ENCODE results near the gene RAPGEF2. TPM values are rescaled to one million over a fixed set of nuclear protein-coding genes. Genes with fewer than 3 reads are reported as not detected.

The RAPGEF2 gene
- total and polyA plus RNA-seq, 9 of the 15 experiments (the other 6 are each of a cell fraction or from before 2014, with no cell fraction given), result 3.1 to 32.6 (median 23.1) TPM

DNA sequence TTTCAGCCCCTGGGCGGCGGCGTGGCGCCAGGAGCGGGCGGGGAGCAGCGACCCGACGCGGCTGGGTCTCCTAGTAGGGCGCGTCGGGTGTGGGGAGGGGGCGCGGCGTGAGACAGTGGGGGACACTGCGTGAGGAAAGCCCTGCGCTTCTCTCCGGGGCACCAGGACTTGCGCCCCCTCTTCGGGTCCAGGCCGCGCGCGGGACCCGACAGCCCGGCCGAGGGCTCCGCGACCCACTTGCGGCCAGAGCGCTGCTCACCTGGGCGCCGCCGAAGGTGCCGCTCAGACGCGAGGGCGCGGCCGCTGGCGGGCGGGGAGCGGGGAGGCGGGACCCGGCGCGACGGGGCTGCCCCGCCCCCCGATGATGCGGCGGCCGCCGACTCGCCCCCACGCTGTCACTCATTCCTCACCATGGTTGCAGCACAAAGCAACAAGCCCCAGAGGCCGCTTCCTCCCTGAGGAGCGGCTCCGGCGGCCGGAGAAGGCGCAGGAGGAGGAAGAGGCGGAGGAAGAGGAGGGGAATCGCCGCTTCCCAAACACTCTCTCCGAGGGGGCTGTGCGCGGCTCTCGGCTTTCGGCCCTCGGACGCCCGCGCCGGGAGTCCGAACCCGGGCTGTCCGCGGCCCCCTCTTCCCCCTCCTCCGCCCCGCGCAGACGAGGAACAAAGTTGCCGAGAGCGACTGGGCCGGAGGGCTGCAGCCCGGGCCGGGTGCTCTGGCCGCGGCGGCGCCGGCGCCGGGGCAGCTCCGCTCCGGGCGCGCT is at the start of gene RAPGEF2 (continued):
- TF ChIP-seq RFX1 (IDR thresholded peaks at IDR 0.05) (peak; percentile 85), GATA2 (CRISPR knock-in tag; IDR thresholded peaks at IDR 0.05) (no peak), ZNF124 (CRISPR knock-in tag; IDR thresholded peaks at IDR 0.05) (no peak), HLTF (IDR thresholded peaks at IDR 0.05) (no peak), NFIX (CRISPR knock-in tag; IDR thresholded peaks at IDR 0.05; ENCODE audit: low read depth) (no peak), CEBPB (tag; IDR thresholded peaks at IDR 0.05) (no peak), RAD21 (CRISPR knock-in tag; conservative IDR thresholded peaks at IDR 0.05 in 1 of 2, IDR thresholded peaks at IDR 0.05 in 1 of 2) (no peak), HDAC3 (IDR thresholded peaks at IDR 0.05; ENCODE audit: borderline replicate concordance, partially characterized antibody) (no peak), ZFP30 (CRISPR knock-in tag; IDR thresholded peaks at IDR 0.05; ENCODE audit: borderline replicate concordance) (no peak), USF2 (CRISPR knock-in tag; IDR thresholded peaks at IDR 0.05) (no peak), HDAC2 (IDR thresholded peaks at IDR 0.05) (no peak), ZNF184 (CRISPR knock-in tag; IDR thresholded peaks at IDR 0.05) (no peak), ATF7 (IDR thresholded peaks at IDR 0.05) (peak; percentile 34; the same call in 1 of the 2 replicates), HMGN3 (IDR thresholded peaks at IDR 0.05; ENCODE audit: borderline replicate concordance, extremely low read depth, insufficient read length, low read depth, low read length) (peak; percentile 72), ILK (tag; IDR thresholded peaks at IDR 0.05; ENCODE audit: borderline replicate concordance, low read depth) (no peak), EHMT2 (IDR thresholded peaks at IDR 0.05) (no peak), ZMIZ1 (IDR thresholded peaks at IDR 0.05; ENCODE audit: low read depth in 2 of 2, low read length in 2 of 2) (no peak), ZFX (CRISPR knock-in tag; IDR thresholded peaks at IDR 0.05) (peak; percentile 61), NFIC (IDR thresholded peaks at IDR 0.05) (0 out of 2 replicates have a peak, but pooled peaks have one; percentile 11), FOS (IDR thresholded peaks at IDR 0.05; ENCODE audit: extremely low read depth, insufficient read length) (peak; percentile 4)
- TF ChIP-seq, protein P1, sequence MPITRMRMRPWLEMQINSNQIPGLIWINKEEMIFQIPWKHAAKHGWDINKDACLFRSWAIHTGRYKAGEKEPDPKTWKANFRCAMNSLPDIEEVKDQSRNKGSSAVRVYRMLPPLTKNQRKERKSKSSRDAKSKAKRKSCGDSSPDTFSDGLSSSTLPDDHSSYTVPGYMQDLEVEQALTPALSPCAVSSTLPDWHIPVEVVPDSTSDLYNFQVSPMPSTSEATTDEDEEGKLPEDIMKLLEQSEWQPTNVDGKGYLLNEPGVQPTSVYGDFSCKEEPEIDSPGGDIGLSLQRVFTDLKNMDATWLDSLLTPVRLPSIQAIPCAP (CRISPR knock-in tag; IDR thresholded peaks at IDR 0.05; ENCODE audit: borderline replicate concordance), result no peak
- TF ChIP-seq, protein P2, sequence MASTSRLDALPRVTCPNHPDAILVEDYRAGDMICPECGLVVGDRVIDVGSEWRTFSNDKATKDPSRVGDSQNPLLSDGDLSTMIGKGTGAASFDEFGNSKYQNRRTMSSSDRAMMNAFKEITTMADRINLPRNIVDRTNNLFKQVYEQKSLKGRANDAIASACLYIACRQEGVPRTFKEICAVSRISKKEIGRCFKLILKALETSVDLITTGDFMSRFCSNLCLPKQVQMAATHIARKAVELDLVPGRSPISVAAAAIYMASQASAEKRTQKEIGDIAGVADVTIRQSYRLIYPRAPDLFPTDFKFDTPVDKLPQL (IDR thresholded peaks at IDR 0.05; ENCODE audit: extremely low read depth, insufficient read length), result no peak
